ENCODE results near the gene SYT13.

DNA sequence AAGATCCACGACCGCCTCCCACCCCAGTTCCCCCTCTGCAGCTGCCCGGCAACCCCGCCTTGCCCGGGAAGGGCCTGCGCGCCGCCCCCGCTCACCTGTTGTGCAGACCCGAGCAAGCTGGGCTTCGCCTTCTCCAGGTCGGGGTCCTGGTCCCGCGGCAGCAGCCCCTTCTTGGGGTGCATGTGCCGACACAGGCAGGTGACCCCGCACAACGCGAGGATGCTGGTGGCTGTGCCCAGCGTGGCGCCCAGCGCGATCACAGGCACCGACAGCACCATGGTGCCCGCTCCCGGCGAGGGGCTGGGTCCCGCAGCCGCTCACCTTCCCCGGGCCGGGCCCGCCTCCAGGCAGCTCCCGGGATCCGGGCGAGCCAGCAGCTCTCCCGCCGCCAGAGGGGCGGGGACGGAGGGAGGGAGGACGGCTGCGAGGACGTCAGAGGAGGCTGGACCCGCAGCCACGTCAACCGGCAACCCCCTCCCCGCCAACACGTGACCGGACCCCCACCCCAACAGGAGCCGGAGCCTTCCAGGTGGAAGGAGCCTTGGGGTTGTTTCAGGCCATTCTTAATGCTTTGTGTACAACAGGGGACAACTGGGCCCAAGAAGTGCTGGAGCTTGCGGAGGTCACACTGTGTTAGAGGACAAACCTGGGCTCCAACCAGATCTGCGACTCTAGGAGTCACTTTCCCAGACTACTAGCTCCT lies at the start of gene SYT13:
- TF ChIP-seq YY1 (IDR thresholded peaks at IDR 0.05; ENCODE audit: insufficient read depth, insufficient read length) (no peak), ZNF274 (IDR thresholded peaks at IDR 0.05; ENCODE audit: low read depth, low read length) (no peak)
